GM10266 (cell line): Measurements from ENCODE around the gene DPP10.

Source experiments
- DNase-seq: peaks from one replicate; pipeline ENCODE4 v3.0.0; 2012; ENCODE audit errors: extremely low spot score
- TF ChIP-seq, protein P1 (sequence below): IDR thresholded peaks from 2 replicates; pipeline ENCODE4 v1.5.1; 2012; ENCODE audit warnings: mild to moderate bottlenecking, low read depth; ENCODE audit not compliant: control insufficient read depth, insufficient read depth; ENCODE audit errors: missing control alignments

Gene DPP10

DNA sequence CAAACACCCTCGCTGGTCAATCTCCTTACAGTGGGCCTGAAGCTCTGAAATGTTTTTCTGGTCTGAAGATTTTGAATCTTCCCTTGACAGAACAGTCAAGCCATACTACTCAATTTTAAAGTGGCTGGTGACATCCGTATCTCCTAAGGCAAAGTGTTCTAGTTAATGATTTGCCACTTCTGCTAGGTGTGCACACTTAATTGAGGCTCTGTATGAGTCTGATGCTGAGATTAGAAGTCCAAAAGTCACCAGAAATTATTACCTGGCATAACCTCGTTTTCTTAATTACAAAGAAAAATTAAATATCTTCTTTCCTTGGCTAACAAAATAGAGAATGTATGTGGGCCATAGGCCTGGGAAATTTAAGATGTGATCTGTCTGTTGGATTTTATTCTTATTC, 104.1 kb downstream of the DPP10 start:
- TF ChIP-seq, protein P1, sequence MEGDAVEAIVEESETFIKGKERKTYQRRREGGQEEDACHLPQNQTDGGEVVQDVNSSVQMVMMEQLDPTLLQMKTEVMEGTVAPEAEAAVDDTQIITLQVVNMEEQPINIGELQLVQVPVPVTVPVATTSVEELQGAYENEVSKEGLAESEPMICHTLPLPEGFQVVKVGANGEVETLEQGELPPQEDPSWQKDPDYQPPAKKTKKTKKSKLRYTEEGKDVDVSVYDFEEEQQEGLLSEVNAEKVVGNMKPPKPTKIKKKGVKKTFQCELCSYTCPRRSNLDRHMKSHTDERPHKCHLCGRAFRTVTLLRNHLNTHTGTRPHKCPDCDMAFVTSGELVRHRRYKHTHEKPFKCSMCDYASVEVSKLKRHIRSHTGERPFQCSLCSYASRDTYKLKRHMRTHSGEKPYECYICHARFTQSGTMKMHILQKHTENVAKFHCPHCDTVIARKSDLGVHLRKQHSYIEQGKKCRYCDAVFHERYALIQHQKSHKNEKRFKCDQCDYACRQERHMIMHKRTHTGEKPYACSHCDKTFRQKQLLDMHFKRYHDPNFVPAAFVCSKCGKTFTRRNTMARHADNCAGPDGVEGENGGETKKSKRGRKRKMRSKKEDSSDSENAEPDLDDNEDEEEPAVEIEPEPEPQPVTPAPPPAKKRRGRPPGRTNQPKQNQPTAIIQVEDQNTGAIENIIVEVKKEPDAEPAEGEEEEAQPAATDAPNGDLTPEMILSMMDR: no peak
- DNase-seq: no peak

GRCh38 chr2:114548151-114548550, 105.7 kb downstream of the DPP10 start:
- DNase-seq: no peak
- TF ChIP-seq, protein P1: no peak

DNA sequence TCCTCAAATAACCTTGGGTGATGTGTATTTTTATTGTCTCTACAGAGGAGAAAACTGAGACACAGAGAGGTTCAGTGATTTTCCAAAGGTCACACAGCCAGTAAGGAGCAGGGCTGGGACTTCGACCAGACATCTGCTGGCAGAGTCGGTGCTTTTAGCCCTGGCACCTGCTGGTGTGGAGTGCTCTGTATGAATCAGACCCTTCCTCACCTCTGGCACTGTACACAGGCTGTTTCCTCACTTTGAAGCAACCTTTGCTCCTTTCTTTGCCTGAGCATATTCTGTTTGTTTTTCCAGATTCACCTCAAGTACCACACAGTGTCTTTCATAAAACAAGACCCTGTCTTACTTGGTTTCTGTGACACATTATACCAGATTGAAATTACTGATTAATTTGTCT, 107.9 kb downstream of the DPP10 start:
- TF ChIP-seq, protein P1: no peak
- DNase-seq: no peak

GRCh38 chr2:114550895-114551793, 108.7 kb downstream of the DPP10 start:
- DNase-seq: peak; percentile 16
- TF ChIP-seq, protein P1: peak; percentile 71

DNA sequence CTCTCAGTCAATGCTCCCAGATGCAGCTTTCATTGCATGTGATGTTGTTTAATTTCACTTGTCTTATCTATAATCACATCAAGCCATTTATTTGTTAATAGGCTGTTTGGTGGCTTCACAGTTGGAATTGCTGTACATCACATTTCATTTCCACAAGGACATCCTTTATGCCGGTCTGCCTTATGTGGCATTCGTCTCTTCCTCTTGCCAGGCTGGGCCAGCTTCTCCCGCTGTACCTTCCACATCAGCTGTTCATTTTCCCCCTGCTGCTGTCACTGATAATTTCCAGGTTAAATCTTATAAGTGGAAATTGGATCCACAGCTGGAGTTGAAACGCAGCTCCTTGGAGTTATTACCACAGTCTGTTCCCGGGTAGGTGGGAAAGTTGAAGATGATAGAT, 110.6 kb downstream of the DPP10 start:
- no peak for DNase-seq
- TF ChIP-seq, protein P1: no peak

DNA sequence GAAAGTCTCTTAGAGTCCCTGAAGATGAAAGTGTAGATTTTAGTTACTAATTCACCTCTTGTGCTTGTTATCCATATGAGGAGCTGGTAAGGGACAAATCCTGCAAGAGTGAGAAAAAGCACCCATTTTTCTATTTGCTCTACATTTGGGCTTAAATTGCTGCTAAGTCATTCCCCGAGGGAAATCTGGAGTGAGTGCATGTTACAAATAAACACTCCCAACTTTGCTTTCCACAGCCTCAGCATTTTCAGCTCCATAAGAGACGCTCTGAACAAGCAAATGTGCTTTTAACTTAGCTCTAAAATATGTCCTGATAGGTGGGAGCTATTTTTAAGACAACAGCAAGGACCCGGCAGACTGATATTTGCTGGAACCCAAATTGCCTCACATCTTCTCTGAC, 126.7 kb downstream of the DPP10 start:
- TF ChIP-seq, protein P1: no peak
- no peak for DNase-seq

GRCh38 chr2:114577657-114578056, 135.2 kb downstream of the DPP10 start:
- no peak for DNase-seq
- TF ChIP-seq, protein P1: no peak
